Fibroblast of skin of back (primary cell): ENCODE data around the gene KCTD11. TPM values are rescaled to one million over a fixed set of nuclear protein-coding genes. Genes with fewer than 3 reads are reported as not detected.

Experiments
- DNase-seq: peaks from one replicate; pipeline ENCODE4 v3.0.0-alpha.2; 2013
- polyA plus RNA-seq, 2 experiments: library from polyadenylated mRNA; unstranded; fragments of 120-200 nt; gene quantifications; one replicate each; pipeline ENCODE4 v1.2.1, GENCODE V29; 2013; ENCODE audit not compliant: insufficient read length in 2 of 2

The KCTD11 gene
- polyA plus RNA-seq (2013, experiment 1 of 2; ENCODE audit: insufficient read length), result 28.7 TPM
- 33.3 TPM for polyA plus RNA-seq (2013, experiment 2 of 2; ENCODE audit: insufficient read length)

DNA sequence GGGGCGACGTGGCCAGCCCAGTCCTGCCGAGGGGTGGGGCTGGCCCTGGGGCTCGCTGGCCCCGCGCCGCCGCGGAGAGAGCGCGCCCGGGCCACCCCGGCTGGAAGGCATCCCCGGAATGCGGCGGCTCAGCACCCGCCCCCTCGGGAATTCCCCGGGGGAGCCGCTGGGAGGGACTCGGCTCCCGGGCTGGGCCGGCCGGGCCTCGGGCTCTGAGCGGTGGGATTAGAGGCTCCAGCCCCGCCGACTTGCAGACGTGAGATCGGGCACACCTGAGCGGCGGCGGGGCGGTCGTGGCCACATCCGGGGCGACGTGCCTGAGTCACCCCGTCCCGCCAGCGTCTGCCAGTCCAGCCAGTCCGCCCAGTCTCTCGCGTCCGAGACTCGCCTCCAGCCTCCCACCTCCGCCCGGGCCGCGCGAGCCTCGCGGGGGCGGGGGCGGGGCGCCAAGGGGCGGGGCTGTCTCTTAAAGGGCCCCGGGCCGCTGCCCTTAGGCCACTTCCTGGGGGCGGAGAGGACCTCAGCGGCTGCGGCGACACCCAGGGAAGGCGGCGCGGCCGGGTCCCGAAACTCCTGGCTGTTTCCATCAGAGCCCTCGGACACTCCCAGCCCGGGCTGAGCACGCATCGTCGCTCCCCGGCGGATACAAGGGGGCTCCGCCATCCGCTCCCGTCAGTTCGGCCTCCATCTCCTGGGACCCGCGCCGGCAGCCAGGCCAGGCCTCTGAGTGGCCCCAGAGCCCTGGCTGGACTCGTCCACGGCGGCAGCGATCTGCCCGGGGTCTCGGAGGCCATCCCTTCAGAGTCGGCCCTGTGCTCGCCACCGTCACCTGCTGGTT is at the start of gene KCTD11:
Gene KCTD11, plus strand, starts transcription at position 498 of the 838 bp plus-strand sequence.
- peak; percentile 96 for DNase-seq

DNA sequence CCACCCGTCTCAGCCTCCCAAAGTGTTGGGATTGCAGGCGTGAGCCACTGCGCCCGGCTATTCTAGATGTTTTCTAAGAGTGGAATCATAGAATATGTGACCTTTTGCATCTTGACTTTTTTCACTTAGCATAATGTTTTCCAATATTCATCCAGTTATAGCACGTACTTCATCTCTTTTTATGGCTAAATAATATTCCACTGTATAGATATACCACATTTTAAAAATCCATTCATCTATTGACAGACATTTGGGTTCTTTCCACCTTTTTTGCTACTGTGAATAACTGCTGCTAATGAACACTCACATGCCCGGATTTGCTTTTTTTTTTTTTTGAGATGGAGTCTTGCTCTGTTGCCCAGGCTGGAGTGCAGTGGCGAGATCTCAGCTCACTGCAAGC is 47.8 kb upstream of the KCTD11 start:
- DNase-seq, result no peak

DNA sequence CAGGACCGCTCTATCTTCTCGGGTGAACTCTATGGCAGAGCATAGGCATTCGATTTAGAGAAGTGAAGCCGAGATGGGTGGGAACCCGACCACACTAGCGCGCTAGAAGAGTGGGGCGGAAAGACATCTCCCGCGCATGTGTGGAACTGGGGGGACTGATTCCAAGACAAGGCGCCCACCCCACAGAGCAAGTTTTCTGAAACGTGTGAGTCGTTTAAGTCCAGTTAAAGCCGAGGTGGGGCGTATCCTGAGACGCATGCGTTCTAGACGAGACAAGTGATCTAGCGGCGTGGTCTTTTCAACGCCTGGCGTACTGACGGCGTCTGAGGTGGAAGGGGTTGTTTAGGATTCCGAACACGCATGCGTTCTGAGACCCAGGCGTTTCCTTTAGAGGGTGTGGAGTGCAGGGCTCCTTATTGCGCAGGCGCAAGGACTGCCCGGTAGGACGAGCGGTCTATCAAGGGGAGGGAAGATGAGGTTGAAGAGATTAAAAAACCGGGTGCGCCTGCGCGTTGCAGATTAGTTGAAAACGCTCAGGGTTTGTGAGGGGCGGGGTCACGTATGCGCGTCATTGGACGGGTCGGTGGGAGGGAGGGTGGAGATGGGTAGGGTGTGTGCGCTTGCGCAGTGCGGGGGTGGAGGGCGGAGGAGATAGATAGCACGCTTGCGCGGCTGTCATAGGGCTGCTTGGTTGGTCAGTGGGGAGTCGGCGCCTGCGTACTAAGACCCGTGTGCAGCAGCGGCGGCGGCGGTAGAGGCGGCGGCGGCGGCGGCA is 44.9 kb upstream of the KCTD11 start, which contains the start of gene EIF5A:
Gene EIF5A, plus strand, starts transcription at position 718 of the 775 bp plus-strand sequence. CDS start 2,008 bp downstream, outside the sequence.
- DNase-seq, result peak; percentile 100

DNA sequence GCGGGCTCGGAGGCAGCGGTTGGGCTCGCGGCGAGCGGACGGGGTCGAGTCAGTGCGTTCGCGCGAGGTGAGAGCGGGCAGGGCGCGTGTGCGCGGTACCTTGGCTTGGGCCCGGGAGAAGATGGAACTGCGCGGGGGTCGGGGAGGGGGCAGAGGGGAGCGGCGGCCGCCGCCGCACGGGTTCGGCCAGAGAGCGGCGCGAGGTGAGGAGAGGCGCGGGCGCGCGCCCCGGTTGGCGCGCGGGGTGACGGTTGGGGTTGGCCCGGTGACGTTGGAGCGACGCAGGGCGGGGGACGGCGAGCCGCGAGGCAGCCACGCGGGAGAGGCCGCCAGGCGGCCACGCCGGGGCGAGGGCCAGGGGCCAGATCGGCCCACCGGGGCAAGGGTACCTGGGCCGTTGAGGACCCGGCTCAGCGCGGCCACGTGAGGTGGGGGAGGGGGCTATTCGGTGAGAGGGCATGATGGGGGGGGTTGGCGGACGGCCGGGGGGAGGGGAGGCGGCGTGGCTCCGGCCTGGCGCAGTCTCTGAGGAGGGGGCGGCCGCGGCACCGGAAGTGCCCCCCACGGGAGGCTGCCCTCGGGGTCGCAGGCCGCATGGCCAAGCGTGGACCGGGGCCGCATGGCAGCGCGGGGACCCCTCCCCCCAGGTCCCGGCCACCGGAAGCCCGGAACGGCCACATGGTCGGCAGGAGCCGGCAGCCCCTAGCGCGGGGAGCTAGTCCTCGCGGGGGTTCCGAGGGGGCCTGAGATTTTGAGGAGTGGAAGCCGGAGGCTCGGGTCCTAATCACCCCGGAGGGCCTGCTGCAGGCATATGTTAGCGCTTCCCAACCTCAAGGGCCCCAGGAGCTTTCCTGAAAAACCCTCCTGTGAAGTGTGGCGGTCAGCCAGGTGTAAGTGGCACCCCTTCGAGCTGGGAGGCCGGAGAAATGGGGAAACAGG is 44.0 kb upstream of the KCTD11 start:
- peak; percentile 26 for DNase-seq

DNA sequence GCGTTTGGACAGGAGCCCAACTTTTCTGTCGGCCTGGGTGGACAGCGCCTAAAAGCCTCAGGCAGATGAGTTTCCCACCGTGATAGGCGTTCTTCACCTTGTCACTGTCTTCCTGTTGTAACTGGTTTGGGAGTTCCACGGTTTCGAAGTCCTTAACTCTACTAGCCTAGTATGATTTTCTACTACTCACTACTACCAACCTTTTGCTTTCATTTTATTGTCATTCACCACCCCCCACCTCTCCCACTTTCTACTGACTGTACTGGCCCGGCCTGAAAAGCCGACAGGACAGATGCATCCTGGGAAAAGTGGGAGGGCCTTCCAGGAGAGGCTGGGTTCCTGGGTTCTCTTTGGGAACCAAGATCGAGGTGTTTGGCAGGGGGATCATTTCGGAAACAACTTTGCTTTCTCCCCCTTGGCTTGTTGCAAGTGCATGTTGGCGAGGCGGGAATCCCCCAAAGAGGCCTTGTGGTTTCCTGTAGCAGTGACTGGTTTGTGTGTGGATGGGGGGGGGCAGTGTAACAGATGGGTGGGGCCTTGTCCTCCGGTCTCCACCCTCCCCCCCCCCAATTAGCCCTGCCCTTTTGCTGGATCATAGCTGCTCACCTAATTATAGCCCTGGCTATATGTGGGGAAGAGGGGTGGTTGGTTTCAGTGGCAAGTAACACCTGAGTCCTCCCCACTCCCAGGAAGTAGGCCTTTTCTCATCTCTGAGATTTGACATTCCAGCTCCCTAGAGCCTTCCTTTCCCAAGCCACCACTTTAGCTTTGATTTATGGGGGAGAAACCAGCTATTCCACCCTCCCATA is 43.1 kb upstream of the KCTD11 start:
- DNase-seq, result peak; percentile 87

DNA sequence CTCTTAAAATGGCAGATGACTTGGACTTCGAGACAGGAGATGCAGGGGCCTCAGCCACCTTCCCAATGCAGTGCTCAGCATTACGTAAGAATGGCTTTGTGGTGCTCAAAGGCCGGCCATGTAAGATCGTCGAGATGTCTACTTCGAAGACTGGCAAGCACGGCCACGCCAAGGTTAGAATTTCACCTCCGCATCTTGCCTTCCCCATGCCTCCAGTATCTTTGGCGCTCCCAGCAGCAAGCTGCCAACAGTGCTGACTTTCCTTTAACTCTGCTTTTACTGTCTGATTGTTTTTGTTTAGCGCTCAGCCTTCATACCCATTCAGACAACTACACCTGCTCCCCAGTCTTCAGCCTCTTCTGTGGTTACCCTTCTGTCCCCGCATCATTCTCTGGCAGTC is 42.3 kb upstream of the KCTD11 start:
- no peak for DNase-seq

DNA sequence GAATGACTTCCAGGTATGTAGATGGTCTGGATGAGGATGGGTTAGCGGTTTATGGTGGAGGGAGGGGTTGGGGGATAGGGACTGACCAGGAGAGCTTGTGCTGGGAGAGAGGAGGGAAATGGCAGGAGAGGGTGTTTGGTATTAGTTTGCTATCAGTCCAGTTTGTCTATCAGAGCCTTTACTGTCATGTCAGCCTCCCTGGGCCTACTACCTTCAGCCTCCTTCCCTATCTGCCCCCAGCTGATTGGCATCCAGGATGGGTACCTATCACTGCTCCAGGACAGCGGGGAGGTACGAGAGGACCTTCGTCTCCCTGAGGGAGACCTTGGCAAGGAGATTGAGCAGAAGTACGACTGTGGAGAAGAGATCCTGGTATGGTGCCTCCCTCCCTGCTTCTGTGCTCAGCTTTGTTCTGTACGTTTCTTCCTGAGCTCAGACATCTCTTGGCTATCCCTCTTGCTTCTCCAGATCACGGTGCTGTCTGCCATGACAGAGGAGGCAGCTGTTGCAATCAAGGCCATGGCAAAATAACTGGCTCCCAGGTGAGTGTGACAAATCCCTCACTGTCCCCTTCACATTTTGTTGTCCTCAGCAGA is 40.8 kb upstream of the KCTD11 start:
- no peak for DNase-seq

DNA sequence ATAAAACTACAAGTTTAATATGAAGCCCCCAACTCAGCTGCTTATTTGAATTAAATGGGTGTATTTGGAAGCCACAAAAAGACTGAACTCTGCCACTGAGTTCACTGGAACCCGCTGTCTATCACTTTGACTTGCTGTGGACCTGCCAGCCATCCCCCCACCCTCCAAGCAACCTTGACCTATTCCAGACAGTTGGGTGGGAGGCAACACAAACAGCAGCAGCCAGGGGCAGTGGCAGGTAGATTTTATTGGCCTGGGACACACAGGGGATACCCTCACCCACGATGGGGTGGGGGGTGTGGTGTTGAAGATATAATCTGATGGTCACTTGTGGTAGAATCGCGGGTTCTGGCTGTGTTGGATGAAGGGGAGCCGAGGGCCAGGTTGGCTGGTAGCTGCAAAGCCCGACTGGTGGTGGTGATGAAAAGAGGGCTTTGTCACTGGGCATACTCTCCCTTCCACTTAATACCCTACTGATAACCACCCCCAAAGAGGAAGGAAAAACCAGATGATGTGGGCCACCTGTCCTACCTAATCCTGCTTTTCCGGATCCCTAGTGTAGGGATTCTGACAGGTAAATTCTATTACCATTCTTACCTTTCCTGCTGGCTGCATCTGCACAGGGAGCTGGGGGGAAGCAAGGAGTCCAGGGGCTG is 39.4 kb upstream of the KCTD11 start:
- DNase-seq, result no peak

DNA sequence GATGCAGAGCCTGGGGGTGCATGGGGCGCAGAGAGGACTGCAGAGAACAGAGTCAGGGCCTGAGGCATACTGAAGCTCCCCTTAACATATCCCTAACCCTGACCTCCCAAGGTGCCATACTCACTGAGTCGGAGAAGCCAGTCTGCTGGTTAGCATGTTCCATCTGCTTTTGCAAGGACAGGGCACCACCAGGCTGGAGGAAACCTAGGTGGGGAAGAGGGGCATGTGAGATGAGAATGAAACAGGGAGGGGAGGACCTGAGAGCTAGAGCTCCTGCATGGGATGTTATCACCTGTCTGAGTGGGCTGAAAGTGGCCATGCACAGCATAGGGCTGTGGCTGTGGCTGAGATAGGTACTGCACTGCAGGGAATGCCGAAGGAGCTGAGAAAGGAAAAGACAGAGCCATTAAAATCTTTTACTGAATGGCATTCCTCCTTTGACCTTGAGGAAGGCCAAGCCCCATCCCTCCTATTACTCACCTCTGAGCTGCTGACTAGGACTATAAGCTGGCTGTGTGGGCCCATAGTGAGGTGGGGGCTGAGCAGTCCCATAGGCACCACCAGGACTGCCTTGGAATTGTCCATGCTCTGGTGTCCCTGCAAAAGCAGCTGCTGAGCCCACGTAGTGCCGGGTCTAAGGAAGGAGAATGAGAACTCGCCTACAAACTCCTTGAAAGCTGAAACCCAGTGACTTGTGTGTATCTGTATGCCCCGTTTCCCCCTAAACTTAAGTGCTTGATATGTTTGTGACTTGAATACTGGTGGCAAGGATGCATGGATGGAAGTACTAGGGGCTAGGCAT is 38.7 kb upstream of the KCTD11 start:
- no peak for DNase-seq

DNA sequence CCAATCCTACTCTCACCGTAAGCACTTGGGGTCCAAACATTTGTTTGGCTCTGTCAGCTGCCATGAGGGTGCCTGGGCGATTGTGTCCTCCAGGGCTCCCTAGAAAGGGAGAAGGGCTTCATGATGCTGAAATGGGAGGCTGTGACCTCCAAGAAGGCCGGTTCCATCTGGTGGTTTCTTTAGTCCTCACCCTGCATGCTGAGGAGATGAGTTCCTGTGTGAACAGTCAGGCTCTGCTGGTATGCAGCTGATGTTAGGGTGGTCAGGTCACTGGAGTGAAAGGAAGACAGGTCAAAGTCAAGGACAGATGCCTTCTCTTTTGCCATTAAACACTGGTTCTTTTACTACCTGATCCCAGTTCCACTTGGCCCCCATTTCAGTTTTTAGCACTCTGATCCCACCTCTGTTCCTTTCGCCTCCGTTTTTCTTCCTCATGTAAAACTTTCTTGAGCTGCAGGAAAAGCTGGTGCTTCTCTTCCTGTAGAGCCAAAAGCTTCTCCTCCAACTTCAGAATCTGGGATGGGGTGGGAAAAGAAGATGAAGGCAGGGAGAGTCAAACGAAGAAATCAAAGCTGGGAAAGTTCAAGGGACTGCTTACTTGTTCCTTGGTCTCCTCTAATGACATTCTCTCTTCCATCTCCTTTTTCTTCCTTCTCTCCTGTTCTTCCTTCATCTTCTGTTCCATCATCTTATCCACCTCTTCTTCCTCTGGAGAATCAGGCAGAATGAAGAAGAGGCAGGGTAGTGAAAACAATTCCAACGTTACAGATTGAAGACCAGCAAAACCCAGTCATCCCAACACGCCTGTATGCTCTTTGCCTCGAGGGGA is 37.9 kb upstream of the KCTD11 start:
- DNase-seq, result peak; percentile 30

DNA sequence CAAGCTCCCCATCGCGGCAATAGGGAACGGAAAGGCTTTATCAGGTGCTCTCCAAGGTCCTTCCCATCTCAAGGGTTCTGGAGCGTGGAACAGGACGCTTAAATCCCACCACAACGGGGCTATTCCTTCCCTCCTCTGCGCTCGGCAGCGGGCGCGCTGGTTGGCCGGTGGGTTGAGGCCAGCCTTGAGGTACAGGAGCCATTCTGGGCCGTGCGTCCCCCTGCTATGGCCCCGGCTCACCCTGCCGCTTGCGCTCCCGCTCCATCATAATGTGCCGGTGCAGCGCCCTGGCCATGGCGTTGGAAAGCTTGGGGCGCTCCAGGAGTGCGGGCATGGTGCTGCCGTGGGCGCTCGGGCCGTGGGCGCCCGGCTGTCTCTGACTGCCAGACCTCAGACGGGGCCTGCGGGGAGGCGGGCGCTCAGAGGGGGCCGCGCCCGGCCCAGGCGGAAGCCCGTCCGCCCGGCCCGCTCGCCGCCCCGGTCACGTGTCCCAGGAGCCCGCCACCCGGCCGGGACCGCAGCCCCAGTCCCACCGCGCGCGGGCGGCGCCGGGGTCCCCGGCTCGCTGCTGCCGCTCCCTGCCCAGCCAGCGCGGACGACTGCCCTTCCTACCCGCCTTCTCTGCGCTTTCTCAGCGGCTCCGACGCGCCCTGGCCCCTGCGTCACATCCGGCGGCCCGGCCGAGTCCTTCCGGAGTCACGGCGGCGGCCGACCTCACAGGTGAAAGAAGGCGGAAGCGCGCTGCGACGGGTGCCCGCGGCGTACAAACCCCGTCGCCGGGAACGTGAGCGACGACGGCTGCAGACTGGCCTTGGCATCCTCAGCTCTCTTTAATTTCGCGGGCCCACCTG is 37.0 kb upstream of the KCTD11 start, which contains the start of gene GPS2:
Gene GPS2, minus strand, starts transcription at position 642 of the 851 bp plus-strand sequence. Its CDS starts 308 bp downstream, at position 334.
- peak; percentile 82 for DNase-seq

DNA sequence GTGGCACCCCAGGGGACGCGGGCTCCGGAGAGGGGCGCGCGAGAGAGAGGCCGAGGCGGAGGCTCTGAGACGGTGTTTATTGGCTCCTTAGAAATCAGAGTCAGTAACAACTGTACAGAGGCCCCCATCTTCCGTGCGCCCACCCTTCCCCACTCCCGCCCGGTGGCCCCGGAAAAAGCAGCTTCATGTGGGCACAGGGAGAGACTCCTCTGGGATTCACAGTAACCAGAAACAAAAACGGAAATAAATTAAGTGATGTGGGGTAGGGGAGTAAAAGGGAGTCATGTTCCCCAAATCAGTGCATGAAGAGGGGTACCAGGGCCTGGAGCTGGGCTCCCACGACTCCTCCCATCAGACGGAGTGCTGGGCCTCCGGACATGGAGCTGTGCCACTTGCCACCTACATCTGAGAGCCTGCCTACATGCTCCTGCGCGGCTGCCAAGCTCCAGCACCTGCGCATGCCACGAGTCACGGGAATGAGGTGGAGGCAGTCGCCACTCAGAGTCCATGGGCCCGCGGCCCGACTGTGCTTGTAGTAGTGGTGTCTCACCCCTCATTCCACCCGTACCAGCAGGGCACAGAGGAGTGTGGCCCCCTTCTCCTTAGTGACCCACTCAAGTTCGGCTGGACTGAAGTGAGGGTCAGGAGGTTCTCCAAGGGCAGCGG is 36.3 kb upstream of the KCTD11 start:
- DNase-seq, result no peak

DNA sequence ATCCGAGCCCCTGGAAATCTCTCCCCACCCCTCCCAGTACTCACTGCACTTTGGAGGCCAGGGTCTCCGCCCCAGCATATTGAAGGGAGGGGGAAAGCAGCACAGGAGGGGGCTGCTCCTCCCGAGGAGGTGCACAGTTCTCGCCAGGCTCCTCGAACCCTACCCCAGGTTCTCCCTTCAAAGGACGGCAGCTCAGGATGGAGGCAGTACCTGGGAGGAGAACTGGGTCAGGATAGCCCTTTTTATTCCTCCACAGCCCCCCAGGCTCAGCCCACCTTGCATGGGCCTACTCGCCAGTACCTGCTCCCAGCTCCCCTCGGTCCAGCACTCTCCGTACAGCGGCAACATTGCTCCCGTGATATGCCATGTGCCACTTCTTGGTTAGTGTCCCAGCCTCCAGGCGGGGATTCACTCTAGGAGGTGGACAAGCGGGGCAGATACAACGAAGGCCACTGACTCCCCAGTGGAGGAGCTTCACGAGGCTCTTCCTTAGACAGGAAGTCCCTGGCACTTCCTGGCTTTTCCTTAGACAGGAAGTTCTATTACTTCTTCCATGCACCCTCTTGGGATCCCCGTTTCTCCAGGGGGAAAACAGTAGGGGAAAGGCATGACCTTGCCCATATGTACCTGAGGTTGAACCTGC is 34.7 kb upstream of the KCTD11 start:
- DNase-seq, result no peak

DNA sequence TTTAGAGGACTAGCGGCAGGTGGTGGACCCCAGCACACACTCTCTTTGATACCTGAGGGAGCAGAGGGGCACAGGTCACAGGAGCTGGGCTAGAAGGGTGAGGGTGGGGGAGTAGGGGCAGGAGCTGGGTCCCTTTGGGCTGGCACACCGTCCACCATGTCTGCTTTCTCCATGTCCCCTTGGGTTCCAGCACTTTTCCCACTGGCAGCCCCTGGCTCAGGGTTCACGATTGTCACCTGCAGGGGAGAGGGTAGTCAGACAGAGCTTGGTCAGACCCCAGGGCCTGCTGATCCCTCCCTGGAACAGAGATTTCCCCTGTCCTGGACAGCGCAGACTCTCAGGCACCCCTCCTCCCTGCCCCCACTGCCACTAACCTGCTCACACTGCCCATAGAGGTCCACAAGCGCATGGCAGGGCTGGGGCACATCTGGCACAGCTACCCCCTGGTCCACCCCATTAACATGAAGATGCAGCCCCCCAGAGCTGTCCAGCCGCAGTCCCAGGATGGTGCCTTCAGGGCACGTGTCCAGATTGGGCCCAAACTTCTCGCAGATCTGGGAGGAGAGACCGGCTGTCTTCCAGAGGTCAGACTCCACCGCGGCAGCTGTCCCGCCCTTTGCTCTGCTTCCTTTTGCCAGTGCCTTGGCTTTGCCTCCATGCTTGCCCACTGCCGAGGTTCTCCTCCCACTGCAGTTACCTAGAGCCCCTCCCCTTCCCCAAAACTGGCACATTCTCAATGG is 33.7 kb upstream of the KCTD11 start:
- DNase-seq, result no peak

DNA sequence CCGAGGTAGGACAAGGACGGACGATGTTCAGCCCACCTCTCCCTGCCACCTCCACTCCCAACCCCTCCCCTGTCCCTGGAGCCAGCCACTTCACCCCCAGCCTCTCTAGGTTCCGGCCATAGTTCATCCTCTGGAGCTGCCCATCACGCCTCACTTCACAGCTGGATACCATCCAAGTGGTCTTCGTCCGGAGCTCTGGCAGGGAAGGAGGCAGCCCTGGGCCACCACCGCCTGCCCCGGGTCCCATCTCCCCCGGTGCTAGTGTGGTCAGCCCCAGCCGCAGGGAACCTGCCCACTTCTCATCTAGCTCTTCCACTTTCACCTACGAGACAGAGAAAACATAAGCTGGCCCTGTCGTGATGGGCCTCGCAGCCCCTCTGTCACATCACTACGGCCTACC is 30.5 kb upstream of the KCTD11 start:
- DNase-seq, result no peak
